ENCODE measurements around the gene BRF1. TPM values are rescaled to one million over a fixed set of nuclear protein-coding genes. Genes with fewer than 3 reads are reported as not detected.
A peak's percentile ranks its signal among the peaks of the same experiment; 100 is the strongest.

BRF1 gene
- total RNA-seq, 2 experiments from 2014 or later = 23.7 to 26.4 TPM

DNA sequence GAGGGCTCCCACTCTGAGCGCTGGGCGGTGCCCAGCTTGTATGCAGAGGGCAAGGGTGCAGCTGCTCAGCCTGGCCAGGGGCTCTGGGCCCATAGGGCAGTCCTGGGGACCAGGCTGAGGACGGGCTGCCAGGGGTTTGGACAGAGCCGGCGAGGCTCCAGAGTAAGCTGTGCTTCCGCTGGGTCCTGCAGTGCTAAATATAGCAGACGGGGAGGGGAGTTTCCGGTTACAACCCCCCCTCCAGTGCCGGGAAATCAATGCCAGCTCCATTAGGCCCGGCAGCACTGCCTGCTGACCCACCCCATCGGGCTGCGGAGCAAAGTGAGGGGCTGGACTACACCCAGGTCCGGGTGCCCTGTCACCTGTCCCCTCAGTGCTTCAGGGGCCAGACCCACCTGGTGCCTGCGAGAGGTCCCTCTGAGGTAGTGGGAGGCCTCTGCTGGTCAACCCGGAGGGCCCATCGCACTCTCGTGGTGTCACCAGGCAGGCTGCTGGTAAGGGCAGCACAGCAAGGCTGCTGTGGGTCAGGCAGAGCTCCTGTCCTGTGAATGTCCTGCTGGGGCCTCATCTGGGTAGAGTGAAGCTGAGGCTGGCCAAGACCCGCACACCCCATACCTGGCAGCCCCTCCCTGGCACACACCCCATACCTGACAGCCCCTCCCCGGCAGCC lies 129.7 kb downstream of the BRF1 start:
- ChIA-PET POLR2A (interaction anchor here (1.0 kb wide), 1 partner anchor 11 kb away, joined by 3 read pairs; no protein-coding TSS in a partner anchor), CTCF (ENCODE audit: unreplicated experiment) (no interaction called here)
- no peaks in the 10 kb centered on the region for H3K36me3 ChIP-seq (ENCODE audit: insufficient read depth, low read length)
- no peak for TF ChIP-seq EZH2phosphoT487 (IDR thresholded peaks at IDR 0.05; ENCODE audit: borderline replicate concordance, low read depth, low read length)
- TF ChIP-seq, protein P1, sequence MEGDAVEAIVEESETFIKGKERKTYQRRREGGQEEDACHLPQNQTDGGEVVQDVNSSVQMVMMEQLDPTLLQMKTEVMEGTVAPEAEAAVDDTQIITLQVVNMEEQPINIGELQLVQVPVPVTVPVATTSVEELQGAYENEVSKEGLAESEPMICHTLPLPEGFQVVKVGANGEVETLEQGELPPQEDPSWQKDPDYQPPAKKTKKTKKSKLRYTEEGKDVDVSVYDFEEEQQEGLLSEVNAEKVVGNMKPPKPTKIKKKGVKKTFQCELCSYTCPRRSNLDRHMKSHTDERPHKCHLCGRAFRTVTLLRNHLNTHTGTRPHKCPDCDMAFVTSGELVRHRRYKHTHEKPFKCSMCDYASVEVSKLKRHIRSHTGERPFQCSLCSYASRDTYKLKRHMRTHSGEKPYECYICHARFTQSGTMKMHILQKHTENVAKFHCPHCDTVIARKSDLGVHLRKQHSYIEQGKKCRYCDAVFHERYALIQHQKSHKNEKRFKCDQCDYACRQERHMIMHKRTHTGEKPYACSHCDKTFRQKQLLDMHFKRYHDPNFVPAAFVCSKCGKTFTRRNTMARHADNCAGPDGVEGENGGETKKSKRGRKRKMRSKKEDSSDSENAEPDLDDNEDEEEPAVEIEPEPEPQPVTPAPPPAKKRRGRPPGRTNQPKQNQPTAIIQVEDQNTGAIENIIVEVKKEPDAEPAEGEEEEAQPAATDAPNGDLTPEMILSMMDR (conservative IDR thresholded peaks at IDR 0.05; ENCODE audit: low read length) = no peak
- DNase-seq (ENCODE audit: low spot score) = no peak
- H3K4me2 ChIP-seq (ENCODE audit: low read length) = peak overlapping the region; percentile 78
- BruUV-seq (replicated peaks) = no TSS peak
- no peak overlapping the region for H2AFZ ChIP-seq (ENCODE audit: low read length)
- no peaks in the 10 kb centered on the region for H3K79me2 ChIP-seq (ENCODE audit: insufficient read depth, low read depth, low read length)
- H3K9me2 ChIP-seq (ENCODE audit: insufficient read depth, low read length) = no peaks in the 10 kb centered on the region
- H3K4me3 ChIP-seq (ENCODE audit: low read depth, low read length, poor library complexity, severe bottlenecking) = peak overlapping the region; percentile 1
- H3K27ac ChIP-seq (ENCODE audit: low read depth, low read length, poor library complexity, severe bottlenecking) = no peak overlapping the region
- H3K9me3 ChIP-seq (ENCODE audit: low read length) = no peaks in the 10 kb centered on the region
- no peaks in the 10 kb centered on the region; the same call in 1 of the 2 replicates for H4K20me1 ChIP-seq (ENCODE audit: insufficient read depth, low read length)
- intact Hi-C loops (cut with micrococcal nuclease; ENCODE audit: unreplicated experiment) = no loop called here
- H3K4me1 ChIP-seq (ENCODE audit: insufficient read depth, low read length, poor library complexity, severe bottlenecking) = peaks cover 62% of the 10 kb centered on the region

DNA sequence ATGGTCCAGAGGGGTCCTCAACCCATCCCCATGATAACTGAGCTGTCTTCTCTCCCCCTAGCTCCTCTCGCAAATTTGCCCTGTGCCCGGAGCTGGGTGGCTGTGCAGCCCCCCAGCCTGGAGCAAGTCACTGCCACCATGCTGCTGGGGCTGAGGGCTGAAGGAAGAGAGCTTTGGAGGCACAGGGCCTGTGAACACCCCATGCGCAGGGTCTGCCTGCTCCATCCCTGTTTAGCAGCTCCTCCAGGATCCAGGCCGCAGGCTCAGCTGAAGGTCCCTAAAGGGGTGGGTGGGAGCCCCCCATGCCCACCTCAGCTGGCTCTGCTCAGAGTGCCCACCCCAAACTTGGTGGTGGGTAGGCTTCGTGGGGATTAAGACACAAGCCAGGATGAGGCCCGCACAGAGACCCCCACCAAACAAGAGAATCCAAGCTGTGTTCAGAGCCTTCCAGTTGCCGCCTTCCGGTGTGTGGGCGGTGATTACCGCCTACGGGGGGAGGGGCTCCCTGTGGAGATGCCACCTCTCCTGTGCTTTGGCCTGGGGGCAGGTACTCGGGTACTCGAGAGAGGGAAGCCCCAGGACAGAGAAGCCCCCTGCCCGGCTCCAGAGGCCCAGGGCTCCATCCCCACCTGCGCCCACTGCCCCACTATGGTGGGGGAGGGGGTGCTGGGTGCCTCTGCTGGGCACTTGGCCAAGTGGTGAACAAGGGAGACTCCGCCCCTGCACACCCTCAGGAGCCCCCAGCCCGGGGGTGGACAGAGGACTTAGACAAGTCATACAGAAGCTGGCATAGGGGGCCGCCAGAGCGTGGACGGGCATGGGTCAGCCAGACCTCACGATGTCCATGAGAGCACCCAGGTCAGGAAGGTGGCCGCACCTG lies 130.8 kb downstream of the BRF1 start:
- H3K79me2 ChIP-seq (ENCODE audit: insufficient read depth, low read depth, low read length) = no peaks in the 10 kb centered on the region
- H4K20me1 ChIP-seq (ENCODE audit: insufficient read depth, low read length) = no peaks in the 10 kb centered on the region; the same call in 1 of the 2 replicates
- no peaks in the 10 kb centered on the region for H3K36me3 ChIP-seq (ENCODE audit: insufficient read depth, low read length)
- no TSS peak for BruUV-seq (replicated peaks)
- no peaks in the 10 kb centered on the region for H3K9me3 ChIP-seq (ENCODE audit: low read length)
- peak overlapping the region; percentile 78 for H3K4me2 ChIP-seq (ENCODE audit: low read length)
- H3K4me1 ChIP-seq (ENCODE audit: insufficient read depth, low read length, poor library complexity, severe bottlenecking) = peaks cover 51% of the 10 kb centered on the region
- no peak overlapping the region for H3K4me3 ChIP-seq (ENCODE audit: low read depth, low read length, poor library complexity, severe bottlenecking)
- H2AFZ ChIP-seq (ENCODE audit: low read length) = no peak overlapping the region
- H3K27ac ChIP-seq (ENCODE audit: low read depth, low read length, poor library complexity, severe bottlenecking) = peak overlapping the region; percentile 18
- H3K9me2 ChIP-seq (ENCODE audit: insufficient read depth, low read length) = no peaks in the 10 kb centered on the region
- peak; percentile 34 for DNase-seq (ENCODE audit: low spot score)
- intact Hi-C loops (cut with micrococcal nuclease; ENCODE audit: unreplicated experiment) = no loop called here
- TF ChIP-seq, protein P1 (conservative IDR thresholded peaks at IDR 0.05; ENCODE audit: low read length) = no peak
- no peak for TF ChIP-seq EZH2phosphoT487 (IDR thresholded peaks at IDR 0.05; ENCODE audit: borderline replicate concordance, low read depth, low read length)
- POLR2A ChIA-PET = interaction anchor here (1.0 kb wide), 1 partner anchor 12 kb away, joined by 3 read pairs; no protein-coding TSS in a partner anchor
- CTCF ChIA-PET (ENCODE audit: unreplicated experiment) = no interaction called here

All from OCI-LY7 (cell line).